Activated CD4-positive, alpha-beta memory T cell treated with anti-CD3 and anti-CD28 coated beads, Interleukin-2, amount 10 ng/mL, durations not matched to agents 7 days and 5 days (primary cell): ENCODE data around the gene MRTFA. TPM values are rescaled to one million over a fixed set of nuclear protein-coding genes. Genes with fewer than 3 reads are reported as not detected.
A peak's percentile ranks its signal among the peaks of the same experiment; 100 is the strongest.
"Not testable (repeated sequence)": the region's sequence is repeated elsewhere in the genome, so short reads cannot be mapped to it uniquely, and the experiment has no call there.

Experiments used
- CTCF ChIA-PET: fragments of 350-600 bp; sonication (Branson Sonifier 250); formaldehyde crosslinking; loops from one replicate; lab custom pipeline; 2021; ENCODE audit warnings: antibody characterized with exemption, inconsistent platforms; lab: Charles Lee
- POLR2A ChIA-PET: fragments of 350-600 bp; sonication (Branson Sonifier 250); formaldehyde crosslinking; loops from one replicate; lab custom pipeline; 2021; ENCODE audit warnings: antibody characterized with exemption; lab: Charles Lee
- DNase-seq: peaks from one replicate; pipeline ENCODE4 v3.0.0-alpha.2; 2020
- H3K27ac Mint-ChIP-seq: one replicate; pipeline ENCODE4 v1.8.0; 2021; ENCODE audit warnings: mild to moderate bottlenecking, mixed read lengths
- H3K27me3 Mint-ChIP-seq: one replicate; pipeline ENCODE4 v1.8.0; 2021; ENCODE audit warnings: mixed read lengths
- H3K36me3 Mint-ChIP-seq: one replicate; pipeline ENCODE4 v1.8.0; 2021; ENCODE audit warnings: low read depth, mixed read lengths
- H3K4me1 Mint-ChIP-seq: one replicate; pipeline ENCODE4 v1.8.0; 2021; ENCODE audit warnings: mixed read lengths
- H3K4me3 Mint-ChIP-seq: one replicate; pipeline ENCODE4 v1.8.0; 2021; ENCODE audit warnings: mild to moderate bottlenecking, mixed read lengths
- H3K9me3 Mint-ChIP-seq: one replicate; pipeline ENCODE4 v1.8.0; 2021; ENCODE audit warnings: mixed read lengths
- total RNA-seq, 2 experiments: library from RNA; stranded (reverse); gene quantifications; one replicate each; pipeline ENCODE4 v1.2.3, GENCODE V29; 2021

The MRTFA gene
- total RNA-seq, 2 experiments from 2014 or later = 58.5 to 61.5 TPM

DNA sequence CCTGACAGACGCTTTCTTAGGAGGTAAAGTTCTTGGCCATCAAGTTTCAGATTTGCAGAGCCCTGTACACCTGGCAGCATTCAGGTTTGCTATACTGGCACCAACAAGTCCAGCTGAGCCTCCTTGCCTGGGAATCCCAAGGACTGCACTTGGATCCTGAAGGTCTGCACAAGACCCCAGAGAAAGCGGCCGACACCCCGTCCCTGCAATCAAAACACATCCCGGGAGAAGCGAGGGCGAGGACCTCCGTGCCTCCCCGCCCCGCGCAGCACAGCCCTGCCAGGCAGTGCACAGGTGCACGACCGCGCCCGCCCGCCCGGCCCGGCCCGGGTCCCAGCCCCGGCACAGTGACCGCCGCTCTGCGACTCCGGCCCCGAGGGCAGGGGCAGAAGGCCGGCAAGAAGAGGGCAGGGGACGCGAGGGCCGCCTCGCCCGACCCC lies 559 bp downstream of the MRTFA start:
- CTCF ChIA-PET = interaction anchor here (0.6 to 2.5 kb wide), 3 partner anchors 10 to 1140 kb away, joined by 3 to 28 read pairs (median 11); no protein-coding TSS in a partner anchor
- Mint-ChIP-seq H3K9me3 (no peaks in the 10 kb centered on the region), H3K36me3 (peaks cover 6% of the 10 kb centered on the region), H3K4me1 (peaks cover 31% of the 10 kb centered on the region), H3K27me3 (no peaks in the 10 kb centered on the region), H3K4me3 (peak overlapping the region; percentile 91), H3K27ac (peak overlapping the region; percentile 73)
- POLR2A ChIA-PET = interaction anchor here (0.7 to 6.1 kb wide), 14 partner anchors 10 to 373 kb away, joined by 3 to 59 read pairs (median 4); no protein-coding TSS in a partner anchor
- DNase-seq = no peak

DNA sequence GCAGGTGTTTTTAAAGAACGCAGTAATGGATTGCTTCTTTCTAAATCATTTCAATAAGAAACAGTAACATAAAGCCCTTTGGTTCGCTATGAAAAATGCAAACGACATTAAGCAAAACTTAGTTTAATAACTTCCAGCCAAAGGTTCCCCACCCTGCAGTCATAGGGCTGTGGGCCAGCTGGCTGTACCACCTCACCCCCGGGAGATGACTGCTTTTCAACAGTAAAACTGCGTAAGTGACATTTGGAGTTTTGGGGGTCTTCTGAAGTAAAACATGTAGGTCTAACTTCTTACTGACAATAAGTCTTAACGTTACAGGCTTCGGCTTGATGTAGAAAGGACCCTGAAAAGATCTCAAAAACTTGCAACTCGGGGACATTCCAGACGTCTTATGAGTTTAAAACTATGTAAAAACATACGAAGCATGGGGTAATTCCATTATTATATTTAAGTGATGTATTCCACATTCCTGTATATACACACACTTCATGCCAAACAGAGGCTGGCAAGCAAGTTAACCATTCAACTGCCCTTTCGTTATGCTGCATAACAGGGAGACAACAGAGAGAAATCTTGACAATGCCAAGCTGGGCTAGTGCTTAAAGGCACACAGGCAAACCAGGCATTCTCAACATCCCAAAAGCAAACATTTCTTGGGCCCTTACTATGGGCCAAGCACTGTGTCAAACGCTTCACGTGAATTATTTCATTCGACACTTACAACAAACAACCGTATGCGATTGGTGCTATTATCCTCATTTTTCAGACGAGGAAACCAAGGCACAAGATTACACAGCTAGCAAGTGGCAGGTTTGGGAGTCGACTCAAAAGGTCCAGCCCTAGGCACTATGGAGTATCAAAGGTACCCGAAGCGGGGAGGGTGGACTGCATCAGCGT lies 1.2 kb downstream of the MRTFA start:
- H3K4me1 Mint-ChIP-seq = peaks cover 32% of the 10 kb centered on the region
- CTCF ChIA-PET = interaction anchor here (1.2 to 4.4 kb wide), 3 partner anchors 11 to 198 kb away, joined by 3 to 26 read pairs (median 4); no protein-coding TSS in a partner anchor

DNA sequence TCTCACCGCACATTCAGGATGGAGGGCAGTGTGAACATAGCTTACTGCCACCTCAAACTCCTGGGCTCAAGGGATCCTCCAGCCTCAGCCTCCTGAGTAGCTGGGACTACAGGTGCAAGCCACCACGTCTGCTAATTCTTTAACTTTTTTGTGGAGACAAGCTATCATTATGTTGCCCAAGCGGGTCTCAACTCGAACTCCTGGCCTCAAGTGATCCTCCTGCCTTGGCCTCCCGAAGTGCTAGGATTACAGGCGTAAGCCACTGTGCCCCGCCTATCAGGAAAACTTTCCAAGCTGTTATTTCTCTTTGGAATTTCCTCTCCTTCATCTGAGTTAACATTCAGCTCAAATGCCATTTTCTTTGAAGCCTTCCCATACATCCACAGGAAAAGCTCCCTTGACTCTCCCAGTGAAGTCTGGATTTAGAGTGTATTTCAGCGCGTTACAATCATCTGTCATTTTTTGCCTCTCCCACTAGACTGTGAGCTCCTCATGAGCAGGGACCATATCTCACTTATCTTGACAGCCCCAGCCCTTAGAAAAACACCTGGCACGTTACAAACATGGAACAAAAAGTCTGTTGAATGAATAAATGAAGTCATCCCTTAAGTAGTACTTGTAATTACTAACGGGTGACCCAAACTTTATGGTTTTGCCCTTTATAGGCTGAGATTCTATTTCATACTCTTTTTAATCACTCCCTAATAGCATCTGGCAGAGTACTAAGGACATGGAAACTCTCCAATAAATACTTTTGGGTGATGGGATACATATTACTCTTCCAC lies 2.2 kb downstream of the MRTFA start:
- ChIA-PET CTCF (interaction anchor here (1.2 to 4.4 kb wide), 4 partner anchors 8 to 197 kb away, joined by 3 to 26 read pairs (median 4); no protein-coding TSS in a partner anchor), POLR2A (interaction anchor here (0.7 to 6.1 kb wide), 4 partner anchors 10 to 457 kb away, joined by 3 to 59 read pairs (median 4); partner anchors contain the start of gene TNRC6B)
- no peak overlapping the region for H3K4me3 Mint-ChIP-seq
- no peaks in the 10 kb centered on the region for H3K27me3 Mint-ChIP-seq
- no peaks in the 10 kb centered on the region for H3K9me3 Mint-ChIP-seq
- peaks cover 33% of the 10 kb centered on the region for H3K4me1 Mint-ChIP-seq
- peaks cover 6% of the 10 kb centered on the region for H3K36me3 Mint-ChIP-seq
- DNase-seq = no peak
- no peak overlapping the region for H3K27ac Mint-ChIP-seq

More for the DNA sequence above, 1.2 kb downstream of the MRTFA start:
- no peaks in the 10 kb centered on the region for H3K9me3 Mint-ChIP-seq
- POLR2A ChIA-PET = interaction anchor here (0.7 to 6.1 kb wide), 5 partner anchors 11 to 372 kb away, joined by 3 to 59 read pairs (median 3); no protein-coding TSS in a partner anchor
- peaks cover 6% of the 10 kb centered on the region for H3K36me3 Mint-ChIP-seq
- no peaks in the 10 kb centered on the region for H3K27me3 Mint-ChIP-seq
- peak overlapping the region; percentile 91 for H3K4me3 Mint-ChIP-seq
- DNase-seq = no peak
- H3K27ac Mint-ChIP-seq = peak overlapping the region; percentile 73

DNA sequence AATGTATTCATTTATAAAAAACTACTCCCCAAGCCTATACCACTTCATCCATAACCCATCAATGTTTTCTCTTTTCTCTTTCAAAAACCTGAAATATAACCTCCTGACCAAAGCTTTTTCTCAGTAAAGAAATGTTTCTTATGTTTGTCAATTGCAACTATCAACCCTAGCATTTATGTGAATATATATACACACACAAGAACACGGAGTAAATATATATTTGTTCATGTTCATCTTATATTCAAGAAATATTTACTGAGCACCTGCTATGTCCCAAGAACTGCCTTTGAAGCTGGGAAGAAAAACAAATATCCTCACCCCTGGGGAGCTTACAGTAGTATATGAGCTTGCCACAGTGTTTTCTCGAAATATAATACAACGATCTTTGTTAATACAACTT lies 3.5 kb downstream of the MRTFA start:
- no peaks in the 10 kb centered on the region for H3K9me3 Mint-ChIP-seq
- DNase-seq = no peak
- no peak overlapping the region for H3K4me3 Mint-ChIP-seq
- peaks cover 41% of the 10 kb centered on the region for H3K4me1 Mint-ChIP-seq
- ChIA-PET POLR2A (interaction anchor here (1.1 to 6.1 kb wide), 2 partner anchors 100 to 455 kb away, joined by 4 to 59 read pairs; partner anchors contain the start of gene TNRC6B), CTCF (interaction anchor here (4.4 kb wide), 1 partner anchor 13 kb away, joined by 26 read pairs; no protein-coding TSS in a partner anchor)
- H3K36me3 Mint-ChIP-seq = peaks cover 6% of the 10 kb centered on the region
- no peaks in the 10 kb centered on the region for H3K27me3 Mint-ChIP-seq
- no peak overlapping the region for H3K27ac Mint-ChIP-seq

DNA sequence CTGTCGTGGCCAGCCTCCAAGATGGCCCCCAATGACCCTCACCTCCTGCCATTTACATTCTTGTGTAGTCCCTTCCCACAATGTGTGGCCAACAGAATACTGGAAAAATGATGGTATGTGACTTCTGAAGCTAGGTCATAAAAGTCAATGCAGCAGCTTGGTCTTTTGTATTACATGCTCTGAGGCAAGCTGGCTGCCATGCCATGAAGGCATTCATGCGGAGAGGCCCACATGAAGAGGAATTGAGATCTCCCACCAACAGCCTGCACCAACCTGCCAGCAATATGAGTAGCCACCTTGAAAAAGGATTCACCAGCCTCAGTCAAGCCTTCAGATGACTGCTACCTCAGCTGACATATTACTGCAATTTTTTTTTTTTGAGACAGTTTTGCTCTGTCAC lies 4.6 kb downstream of the MRTFA start:
- Mint-ChIP-seq H3K9me3 (no peaks in the 10 kb centered on the region), H3K4me1 (peaks cover 36% of the 10 kb centered on the region), H3K36me3 (peaks cover 6% of the 10 kb centered on the region), H3K27ac (no peak overlapping the region), H3K27me3 (no peaks in the 10 kb centered on the region), H3K4me3 (no peak overlapping the region)
- ChIA-PET POLR2A (no interaction called here), CTCF (interaction anchor here (0.6 to 4.4 kb wide), 2 partner anchors 14 to 37 kb away, joined by 3 to 26 read pairs; no protein-coding TSS in a partner anchor)
- no peak for DNase-seq

DNA sequence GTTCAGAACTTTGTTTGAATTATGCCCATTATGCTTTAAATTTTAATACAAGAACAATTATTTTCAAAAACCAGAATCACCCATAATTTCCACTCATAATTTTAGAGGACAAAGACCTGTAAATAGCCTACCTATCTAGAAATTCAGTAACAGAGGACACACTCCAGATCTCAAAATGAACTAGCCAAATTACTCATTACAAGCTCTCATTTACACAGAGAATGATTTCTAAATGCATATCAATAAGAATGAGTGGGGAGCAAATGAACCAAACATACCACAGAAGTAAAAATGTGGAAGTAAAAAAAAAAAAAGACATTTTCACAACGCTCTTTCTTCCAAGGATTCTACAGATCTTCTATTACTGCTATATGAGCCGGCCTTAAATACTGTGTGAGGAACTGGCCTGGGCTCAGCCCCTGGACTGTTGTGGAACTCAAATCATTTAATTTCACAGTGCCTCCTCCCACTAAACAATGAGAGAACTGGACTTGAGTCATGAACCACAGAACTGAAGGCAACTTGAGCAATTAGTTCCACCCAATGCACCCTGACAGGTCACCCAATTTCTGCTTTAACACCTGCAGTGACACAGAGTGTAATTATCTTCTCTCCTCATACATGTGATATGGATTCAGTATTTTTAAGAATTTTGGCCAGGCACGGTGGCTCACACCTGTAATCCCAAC lies 8.0 kb downstream of the MRTFA start:
- CTCF ChIA-PET = interaction anchor here (0.5 to 1.1 kb wide), 4 partner anchors 46 to 192 kb away, joined by 3 to 4 read pairs (median 3); no protein-coding TSS in a partner anchor
- H3K9me3 Mint-ChIP-seq = no peaks in the 10 kb centered on the region
- no peak overlapping the region for H3K27ac Mint-ChIP-seq
- H3K4me3 Mint-ChIP-seq = no peak overlapping the region
- H3K27me3 Mint-ChIP-seq = no peaks in the 10 kb centered on the region
- POLR2A ChIA-PET = interaction anchor here (0.7 to 1.0 kb wide), 2 partner anchors 8 to 10 kb away, joined by 3 read pairs; partner anchors contain the start of gene MRTFA
- DNase-seq = no peak
- H3K4me1 Mint-ChIP-seq = peaks cover 21% of the 10 kb centered on the region
- peaks cover 5% of the 10 kb centered on the region for H3K36me3 Mint-ChIP-seq

DNA sequence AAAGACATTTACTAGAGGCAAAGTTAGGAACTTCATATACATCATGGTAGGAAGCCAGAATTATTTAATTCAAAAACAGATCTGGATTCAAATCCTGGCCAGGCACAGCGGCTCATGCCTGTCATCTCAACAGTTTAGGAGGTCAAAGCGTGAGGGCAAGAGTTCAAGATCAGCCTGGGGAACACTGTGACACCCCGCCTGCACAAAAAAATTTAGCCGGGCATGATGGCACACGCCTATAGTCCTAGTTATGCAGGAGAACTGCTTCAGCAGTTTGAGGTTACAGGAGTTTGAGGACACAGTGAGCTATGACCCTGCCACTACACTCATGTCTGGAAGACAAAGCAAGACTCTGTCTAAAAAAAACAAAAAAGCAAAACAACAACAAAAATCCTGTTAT lies 8.9 kb downstream of the MRTFA start:
- DNase-seq = no peak
- no peaks in the 10 kb centered on the region for H3K27me3 Mint-ChIP-seq
- H3K9me3 Mint-ChIP-seq = no peaks in the 10 kb centered on the region
- no peak overlapping the region for H3K27ac Mint-ChIP-seq
- CTCF ChIA-PET = interaction anchor here (0.5 to 1.1 kb wide), 4 partner anchors 45 to 191 kb away, joined by 3 to 6 read pairs (median 4); no protein-coding TSS in a partner anchor
- no peak overlapping the region for H3K4me3 Mint-ChIP-seq
- POLR2A ChIA-PET = interaction anchor here (0.6 to 1.0 kb wide), 2 partner anchors 9 to 66 kb away, joined by 3 read pairs; no protein-coding TSS in a partner anchor
- H3K4me1 Mint-ChIP-seq = peaks cover 18% of the 10 kb centered on the region
- peaks cover 5% of the 10 kb centered on the region for H3K36me3 Mint-ChIP-seq

DNA sequence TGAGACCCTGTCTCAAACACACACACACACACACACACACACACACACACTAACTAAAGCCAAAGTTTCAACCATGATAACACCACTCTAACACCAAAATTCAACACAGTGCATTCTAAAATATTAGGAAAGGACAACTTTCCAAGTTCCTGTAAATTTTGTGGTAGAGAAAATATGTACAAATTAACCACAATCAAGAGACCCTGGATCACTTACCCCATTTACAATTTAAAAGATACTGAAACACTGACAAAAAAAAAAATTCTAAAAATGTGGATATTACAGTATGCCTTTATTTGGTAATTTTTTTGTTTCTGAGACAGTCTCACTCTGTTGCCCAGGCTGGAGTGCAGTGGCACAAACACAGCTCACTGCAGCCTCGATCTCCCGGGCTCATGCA lies 9.7 kb downstream of the MRTFA start:
- ChIA-PET CTCF (no interaction called here), POLR2A (no interaction called here)
- Mint-ChIP-seq H3K4me1 (peaks cover 16% of the 10 kb centered on the region), H3K27me3 (no peaks in the 10 kb centered on the region), H3K4me3 (no peak overlapping the region), H3K9me3 (peaks cover under 1% of the 10 kb centered on the region), H3K36me3 (peaks cover 9% of the 10 kb centered on the region), H3K27ac (no peak overlapping the region)
- no peak for DNase-seq

DNA sequence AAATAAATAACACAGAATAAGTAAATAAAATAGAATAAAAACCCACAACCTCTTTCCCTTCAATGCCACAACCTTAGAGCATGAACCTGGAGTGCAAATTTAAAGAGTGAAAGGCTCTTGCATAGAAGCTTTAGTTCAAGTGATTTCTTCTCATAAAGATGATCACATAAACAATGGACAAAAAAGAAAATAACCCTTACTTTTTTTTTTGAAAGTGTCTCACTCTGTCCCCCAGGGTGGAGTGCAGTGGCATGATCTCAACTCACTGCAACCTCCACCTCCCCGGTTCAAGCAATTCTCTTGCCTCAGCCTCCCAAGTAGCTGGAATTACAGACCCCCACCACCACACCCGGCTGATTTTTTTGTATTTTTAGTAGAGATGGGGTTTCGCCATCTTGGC lies 10.7 kb downstream of the MRTFA start:
- POLR2A ChIA-PET, H3K27ac Mint-ChIP-seq, H3K27me3 Mint-ChIP-seq, H3K9me3 Mint-ChIP-seq, DNase-seq, CTCF ChIA-PET, H3K4me3 Mint-ChIP-seq: not testable (repeated sequence)
- peaks cover 14% of the 10 kb centered on the region for H3K4me1 Mint-ChIP-seq
- H3K36me3 Mint-ChIP-seq = peaks cover 14% of the 10 kb centered on the region

DNA sequence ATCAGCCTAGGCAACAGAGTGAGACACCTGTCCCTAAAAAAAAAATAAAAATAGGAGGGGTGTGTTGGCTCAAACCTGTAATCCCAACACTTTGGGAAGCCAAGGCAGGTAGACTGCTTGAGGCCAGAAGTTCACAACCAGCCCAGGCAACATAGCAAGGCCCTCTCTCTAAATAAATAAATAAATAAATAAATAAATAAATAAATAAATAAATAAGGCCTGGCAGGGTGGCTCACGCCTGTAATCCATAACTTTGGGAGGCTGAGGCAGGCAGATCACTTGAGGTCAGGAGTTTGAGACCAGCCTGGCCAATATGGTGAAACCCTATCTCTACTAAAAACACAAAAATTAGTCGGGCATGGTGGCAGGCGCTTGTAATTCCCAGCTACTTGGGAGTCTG lies 11.2 kb downstream of the MRTFA start:
- H3K27ac Mint-ChIP-seq, H3K4me3 Mint-ChIP-seq, POLR2A ChIA-PET, DNase-seq, H3K27me3 Mint-ChIP-seq, H3K9me3 Mint-ChIP-seq: not testable (repeated sequence)
- CTCF ChIA-PET = interaction anchor here (1.8 kb wide), 1 partner anchor 99 kb away, joined by 4 read pairs; no protein-coding TSS in a partner anchor
- peaks cover 13% of the 10 kb centered on the region for H3K4me1 Mint-ChIP-seq
- H3K36me3 Mint-ChIP-seq = peaks cover 18% of the 10 kb centered on the region

DNA sequence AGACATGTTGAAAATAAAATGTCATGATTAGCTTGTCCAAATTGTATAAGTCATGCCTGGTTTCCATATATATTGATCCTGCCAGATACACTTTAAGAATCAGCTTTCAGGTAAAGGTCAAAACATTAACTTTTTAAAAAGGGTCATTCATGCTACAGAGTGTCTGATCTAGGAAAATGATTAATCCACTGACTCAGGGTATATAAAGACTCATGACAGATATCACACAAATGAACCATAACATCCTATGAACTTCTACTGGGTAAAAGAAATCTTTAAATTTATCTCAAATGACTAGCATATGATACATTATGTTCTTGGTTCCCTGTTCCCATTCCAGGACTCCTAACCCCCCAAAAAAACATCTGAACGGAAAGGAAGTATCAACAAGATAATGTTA lies 11.7 kb downstream of the MRTFA start:
- Mint-ChIP-seq H3K4me1 (peaks cover 12% of the 10 kb centered on the region), H3K4me3 (no peak overlapping the region), H3K9me3 (peaks cover 6% of the 10 kb centered on the region), H3K27ac (no peak overlapping the region), H3K27me3 (no peaks in the 10 kb centered on the region), H3K36me3 (peaks cover 18% of the 10 kb centered on the region)
- no peak for DNase-seq
- ChIA-PET CTCF (interaction anchor here (0.7 to 1.8 kb wide), 2 partner anchors 12 to 98 kb away, joined by 3 to 4 read pairs; no protein-coding TSS in a partner anchor), POLR2A (interaction anchor here (1.0 kb wide), 1 partner anchor 9 kb away, joined by 3 read pairs; no protein-coding TSS in a partner anchor)
